Activated T-cell treated with anti-CD3 and anti-CD28 coated beads, Interleukin-2, amount 50 U/mL, for 72 hours (primary cell): ENCODE results near the gene PSMD13. TPM values are rescaled to one million over a fixed set of nuclear protein-coding genes. Genes with fewer than 3 reads are reported as not detected.
"Not testable (repeated sequence)": the region's sequence is repeated elsewhere in the genome, so short reads cannot be mapped to it uniquely, and the experiment has no call there.

ENCODE experiments used
- ATAC-seq, 2 donors: fragments of 150-1000 bp; cut with Tn5 transposase; replicated peaks in 1 of 2; 2 replicates each; pipeline ENCODE4 v1.10.0; 2021; ENCODE audit warnings: moderate library complexity in 2 of 2, mild to moderate bottlenecking in 1 of 2
- DNase-seq, 2 donors: peaks; one replicate each; pipeline ENCODE4 v3.0.0; 2021 to 2022; ENCODE audit warnings: mixed read lengths in 1 of 2
- H3K27ac Mint-ChIP-seq: one replicate; pipeline ENCODE4 v1.8.0; 2022; ENCODE audit warnings: mild to moderate bottlenecking, moderate library complexity, mixed read lengths
- H3K27me3 Mint-ChIP-seq: one replicate; pipeline ENCODE4 v1.8.0; 2022; ENCODE audit warnings: low read depth, mixed read lengths
- H3K36me3 Mint-ChIP-seq, 2 donors: one replicate each; pipeline ENCODE4 v1.8.0; 2022; ENCODE audit warnings: mixed read lengths in 2 of 2, mild to moderate bottlenecking in 1 of 2; ENCODE audit not compliant: insufficient read depth in 2 of 2
- H3K4me1 Mint-ChIP-seq: one replicate; pipeline ENCODE4 v1.8.0; 2022; ENCODE audit warnings: low read depth, mixed read lengths
- H3K4me3 Mint-ChIP-seq, 2 donors: one replicate each; pipeline ENCODE4 v1.8.0; 2022; ENCODE audit warnings: mild to moderate bottlenecking in 2 of 2, mixed read lengths in 2 of 2, moderate library complexity in 2 of 2
- H3K9me3 Mint-ChIP-seq, 2 donors: one replicate each; pipeline ENCODE4 v1.8.0; 2022; ENCODE audit warnings: mixed read lengths in 2 of 2
- total RNA-seq, 2 donors: library from RNA; stranded (reverse); gene quantifications; one replicate each; pipeline ENCODE4 v1.2.3, GENCODE V29; 2022

The PSMD13 gene
- total RNA-seq, 2 donors from 2014 or later, result 133 to 174 TPM

GRCh38 chr11:230431-230830, 6.3 kb upstream of the PSMD13 start:
- peaks cover 20% of the 10 kb centered on the region for H3K4me1 Mint-ChIP-seq
- H3K4me3 Mint-ChIP-seq, result no peak overlapping the region
- no peak overlapping the region for H3K27ac Mint-ChIP-seq
- no peaks in the 10 kb centered on the region for H3K9me3 Mint-ChIP-seq
- no peaks in the 10 kb centered on the region for H3K36me3 Mint-ChIP-seq
- H3K27me3 Mint-ChIP-seq, result no peaks in the 10 kb centered on the region
- DNase-seq (no peak), ATAC-seq (no peak)

- Mint-ChIP-seq H3K36me3 (peaks cover 0 to 1% of the 10 kb centered on the region in 2 donors), H3K4me3 (no peak overlapping the region), H3K4me1 (peaks cover 21% of the 10 kb centered on the region), H3K27me3 (no peaks in the 10 kb centered on the region), H3K27ac (peak overlapping the region; percentile 5), H3K9me3 (no peaks in the 10 kb centered on the region)
- ATAC-seq (no peak), DNase-seq (no peak)
Observed at GRCh38 chr11:232783-233565, 3.8 kb upstream of the PSMD13 start.

- Mint-ChIP-seq H3K27ac (peak overlapping the region; percentile 88), H3K4me1 (peaks cover 38% of the 10 kb centered on the region), H3K36me3 (peaks cover 2 to 6% of the 10 kb centered on the region in 2 donors), H3K9me3 (no peaks in the 10 kb centered on the region), H3K4me3 (peak overlapping the region; percentile 82 to 90), H3K27me3 (no peaks in the 10 kb centered on the region)
- DNase-seq, result no peak
- no peak for ATAC-seq
Observed at GRCh38 chr11:235180-235579, 1.6 kb upstream of the PSMD13 start.

- Mint-ChIP-seq H3K36me3 (peaks cover 4 to 9% of the 10 kb centered on the region in 2 donors), H3K27me3 (no peaks in the 10 kb centered on the region), H3K4me1 (peaks cover 42% of the 10 kb centered on the region), H3K27ac (peak overlapping the region; percentile 88), H3K4me3 (peak overlapping the region; percentile 82 to 90), H3K9me3 (no peaks in the 10 kb centered on the region)
- peak in 1 of 2 donors; percentile 78 for DNase-seq
- ATAC-seq, result peak; percentile 34 to 45
Observed at GRCh38 chr11:235609-235996, 1.2 kb upstream of the PSMD13 start.

- Mint-ChIP-seq H3K27me3 (no peaks in the 10 kb centered on the region), H3K36me3 (peaks cover 4 to 11% of the 10 kb centered on the region in 2 donors), H3K27ac (peak within 1 kb of the TSS; percentile 99), H3K4me1 (peaks cover 44% of the 10 kb centered on the region), H3K4me3 (peak within 1 kb of the TSS; percentile 98 to 99), H3K9me3 (no peaks in the 10 kb centered on the region)
- peak; percentile 86 to 88 for DNase-seq
- peak; percentile 85 to 86 for ATAC-seq
Observed at GRCh38 chr11:235997-236773, 591 bp upstream of the PSMD13 start, which contains the start of gene SIRT3. TSS of gene SIRT3 (minus strand) at chr11:236342. CDS start at chr11:236328, 14 bp downstream.

- H3K4me3 Mint-ChIP-seq, result peak overlapping the region; percentile 98 to 99
- not testable (repeated sequence) for H3K9me3 Mint-ChIP-seq, H3K27me3 Mint-ChIP-seq, ATAC-seq, DNase-seq
- H3K36me3 Mint-ChIP-seq, result peaks cover 16 to 29% of the 10 kb centered on the region in 2 donors
- H3K27ac Mint-ChIP-seq, result peak overlapping the region; percentile 99
- peaks cover 63% of the 10 kb centered on the region for H3K4me1 Mint-ChIP-seq
Observed at GRCh38 chr11:238346-238745, 1.6 kb downstream of the PSMD13 start.

- Mint-ChIP-seq H3K4me3 (peak overlapping the region; percentile 42 to 76), H3K4me1 (peaks cover 63% of the 10 kb centered on the region), H3K36me3 (peaks cover 19 to 44% of the 10 kb centered on the region in 2 donors), H3K9me3 (no peaks in the 10 kb centered on the region), H3K27me3 (no peaks in the 10 kb centered on the region), H3K27ac (peak overlapping the region; percentile 89)
- no peak for DNase-seq
- ATAC-seq, result no peak
Observed at GRCh38 chr11:240315-240714, 3.5 kb downstream of the PSMD13 start.

GRCh38 chr11:241634-242033, 4.9 kb downstream of the PSMD13 start:
- peak overlapping the region in 1 of 2 donors; percentile 12 for H3K4me3 Mint-ChIP-seq

GRCh38 chr11:244376-244775, 7.6 kb downstream of the PSMD13 start:
- Mint-ChIP-seq H3K36me3 (peaks cover 33 to 54% of the 10 kb centered on the region in 2 donors), H3K4me3 (no peak overlapping the region)
- ATAC-seq, result peak; percentile 38 to 66

More at GRCh38 chr11:241634-242033, 4.9 kb downstream of the PSMD13 start:
- ATAC-seq (no peak), DNase-seq (no peak)
- H3K27ac Mint-ChIP-seq, result peak overlapping the region; percentile 88
- no peaks in the 10 kb centered on the region for H3K9me3 Mint-ChIP-seq
- H3K27me3 Mint-ChIP-seq, result no peaks in the 10 kb centered on the region
- H3K36me3 Mint-ChIP-seq, result peaks cover 23 to 46% of the 10 kb centered on the region in 2 donors
- peaks cover 60% of the 10 kb centered on the region for H3K4me1 Mint-ChIP-seq

GRCh38 chr11:249062-249461, 12.3 kb downstream of the PSMD13 start:
- Mint-ChIP-seq H3K36me3 (peaks cover 20 to 40% of the 10 kb centered on the region in 2 donors), H3K4me3 (no peak overlapping the region), H3K27ac (no peak overlapping the region), H3K9me3 (no peaks in the 10 kb centered on the region), H3K27me3 (no peaks in the 10 kb centered on the region), H3K4me1 (peaks cover 30% of the 10 kb centered on the region)
- DNase-seq (no peak), ATAC-seq (peak in 1 of 2 donors; percentile 55)

More at GRCh38 chr11:244376-244775, 7.6 kb downstream of the PSMD13 start:
- Mint-ChIP-seq H3K27ac (no peak overlapping the region), H3K9me3 (no peaks in the 10 kb centered on the region), H3K4me1 (peaks cover 51% of the 10 kb centered on the region), H3K27me3 (no peaks in the 10 kb centered on the region)
- DNase-seq, result no peak

GRCh38 chr11:250274-250673, 13.5 kb downstream of the PSMD13 start:
- Mint-ChIP-seq H3K27ac (no peak overlapping the region), H3K36me3 (peaks cover 18 to 31% of the 10 kb centered on the region in 2 donors)

GRCh38 chr11:250740-251299, 14.0 kb downstream of the PSMD13 start:
- H3K9me3 Mint-ChIP-seq, result no peaks in the 10 kb centered on the region
- no peaks in the 10 kb centered on the region for H3K27me3 Mint-ChIP-seq
- H3K4me1 Mint-ChIP-seq, result peaks cover 25% of the 10 kb centered on the region
- H3K27ac Mint-ChIP-seq, result peak overlapping the region; percentile 30
- H3K36me3 Mint-ChIP-seq, result peaks cover 15 to 28% of the 10 kb centered on the region in 2 donors
- H3K4me3 Mint-ChIP-seq, result no peak overlapping the region
- ATAC-seq (peak; percentile 89 to 90), DNase-seq (peak; percentile 76 to 84)

More at GRCh38 chr11:250274-250673, 13.5 kb downstream of the PSMD13 start:
- Mint-ChIP-seq H3K9me3 (no peaks in the 10 kb centered on the region), H3K4me3 (no peak overlapping the region), H3K4me1 (peaks cover 26% of the 10 kb centered on the region), H3K27me3 (no peaks in the 10 kb centered on the region)
- ATAC-seq (no peak), DNase-seq (no peak)

- ATAC-seq (no peak), DNase-seq (no peak)
- peaks cover 25% of the 10 kb centered on the region for H3K4me1 Mint-ChIP-seq
- no peaks in the 10 kb centered on the region for H3K27me3 Mint-ChIP-seq
- H3K4me3 Mint-ChIP-seq, result no peak overlapping the region
- no peaks in the 10 kb centered on the region for H3K9me3 Mint-ChIP-seq
- H3K36me3 Mint-ChIP-seq, result peaks cover 13 to 28% of the 10 kb centered on the region in 2 donors
- no peak overlapping the region for H3K27ac Mint-ChIP-seq
Observed at GRCh38 chr11:251550-251949, 14.8 kb downstream of the PSMD13 start.
